H1 (cell line): ENCODE data around the gene RUFY2. TPM values are rescaled to one million over a fixed set of nuclear protein-coding genes. Genes with fewer than 3 reads are reported as not detected.

Source experiments
- polyA plus RNA-seq, 7 experiments: library from polyadenylated mRNA; depleted of rRNA in 3 of 7; stranded (reverse) in 5 of 7; unstranded in 2 of 7; fragments of >200 nt in 5 of 7; fragments of 200-250 nt in 2 of 7; gene quantifications; 1 replicate in 5 of 7; 2 replicates in 1 of 7; 4 replicates in 1 of 7; pipeline versions ENCODE4 v1.2.1 to v1.2.3, GENCODE V29; 2011 to 2013; ENCODE audit warnings: missing spikeins in 2 of 7, mixed read lengths in 2 of 7
- total RNA-seq: library from RNA; stranded (reverse); fragmentation: NEBNext Ultra II Directional; extraction: Animal tissue kit (Norgen Biotek cat#: 25700); gene quantifications from 2 replicates; pipeline ENCODE4 v1.2.1, GENCODE V29; 2021

RUFY2 gene
- total and polyA plus RNA-seq, 2 of the 8 experiments (the other 6 are each of a cell fraction or from before 2014, with no cell fraction given), result 3.4 to 12.0 TPM

Other genes with a start within 250 kb of the RUFY2 start
- gene ATOH7, start 175.2 kb downstream of the RUFY2 start, total RNA-seq, result 0.21 and 0.39 TPM in 2 replicates
- 1.0 and 1.1 TPM in 2 replicates for gene ATOH7, start 175.2 kb downstream of the RUFY2 start, polyA plus RNA-seq (2011; rRNA removed)
- gene HNRNPH3, start 75.2 kb downstream of the RUFY2 start, total RNA-seq, result 229 and 230 TPM in 2 replicates
- gene HNRNPH3, start 75.2 kb downstream of the RUFY2 start, polyA plus RNA-seq (2011; rRNA removed), result 48.1 and 63.2 TPM in 2 replicates
- 0.90 and 2.0 TPM in 2 replicates for gene PBLD, start 74.3 kb downstream of the RUFY2 start, total RNA-seq
- 0.56 and 0.63 TPM in 2 replicates for gene PBLD, start 74.3 kb downstream of the RUFY2 start, polyA plus RNA-seq (2011; rRNA removed)
- 55.6 and 57.9 TPM in 2 replicates for gene DNA2, start 64.7 kb upstream of the RUFY2 start, total RNA-seq
- 7.8 and 16.0 TPM in 2 replicates for gene DNA2, start 64.7 kb upstream of the RUFY2 start, polyA plus RNA-seq (2011; rRNA removed)
- gene SLC25A16, start 120.2 kb upstream of the RUFY2 start, total RNA-seq, result 9.9 and 12.0 TPM in 2 replicates
- gene SLC25A16, start 120.2 kb upstream of the RUFY2 start, polyA plus RNA-seq (2011; rRNA removed), result 2.9 and 6.6 TPM in 2 replicates
- gene TET1, start 153.1 kb upstream of the RUFY2 start, total RNA-seq, result 68.5 and 69.3 TPM in 2 replicates
- gene TET1, start 153.1 kb upstream of the RUFY2 start, polyA plus RNA-seq (2011; rRNA removed), result 10.3 and 15.2 TPM in 2 replicates